K562 (cell line): ENCODE results near the gene CALHM4. TPM values are rescaled to one million over a fixed set of nuclear protein-coding genes. Genes with fewer than 3 reads are reported as not detected.
A peak's percentile ranks its signal among the peaks of the same experiment; 100 is the strongest.

Experiments used
- ATAC-seq: fragments of 200-7000 bp; cut with Tn5 transposase; 3 replicates; pipeline ENCODE4 v1.9.1; 2020; ENCODE audit warnings: moderate library complexity
- BruUV-seq: library from RNA; stranded (reverse); fragments of 400-500 nt; replicated peaks from 2 replicates; lab custom pipeline; 2021; lab: Mats Ljungman, UMichigan
- CTCF ChIA-PET: fragments of 300-600 bp; formaldehyde crosslinking; extraction: SDS; loops from one replicate; lab custom pipeline; 2021; ENCODE audit warnings: low intra/inter-chr PET ratio; lab: Yijun Ruan, JAX
- POLR2A ChIA-PET: fragments of 300-600, 350-650 bp; sonication (Branson Sonifier 250); formaldehyde crosslinking; extraction: SDS; loops from one replicate; lab custom pipeline; 2021; ENCODE audit warnings: antibody characterized with exemption, inconsistent platforms; lab: Yijun Ruan, JAX
- DNase-seq, 4 experiments: peaks; one replicate each; pipeline versions ENCODE4 v3.0.0 to v3.0.0-alpha.2; 2011 to 2018; ENCODE audit warnings: low spot score in 3 of 4, mixed read lengths in 3 of 4; ENCODE audit errors: extremely low read depth in 1 of 4
- FAIRE-seq: peaks from 2 replicates; lab custom pipeline; 2011; peaks lifted over from hg19 to GRCh38; lab: Jason Lieb, UNC
- H2AFZ ChIP-seq: 2 replicates; pipeline ENCODE4 v1.6.0; 2011; ENCODE audit warnings: low read depth, low read length, control low read depth, inconsistent platforms
- H3K27ac ChIP-seq: fragments of 200-600 bp; 3 replicates; pipeline ENCODE4 v1.8.0; 2011; ENCODE audit warnings: low read depth, mild to moderate bottlenecking, control low read depth, inconsistent platforms, low read length, moderate library complexity, mixed read lengths; ENCODE audit errors: extremely low read depth
- H3K27me3 ChIP-seq, 2 experiments: fragments of 300-600 bp in 1 of 2; 2 replicates in 1 of 2; 3 replicates in 1 of 2; pipeline versions ENCODE4 v1.6.0 to v1.8.0; 2011; ENCODE audit warnings: inconsistent platforms in 2 of 2, low read length in 2 of 2, mild to moderate bottlenecking in 1 of 2, mixed read lengths in 1 of 2, moderate library complexity in 1 of 2; ENCODE audit not compliant: control insufficient read depth in 2 of 2, insufficient read depth in 2 of 2
- H3K36me3 ChIP-seq: fragments of 300-600 bp; 3 replicates; pipeline ENCODE4 v1.8.0; 2011; ENCODE audit warnings: mild to moderate bottlenecking, low read length, inconsistent platforms; ENCODE audit not compliant: control insufficient read depth, insufficient read depth
- H3K4me1 ChIP-seq, 2 experiments: fragments of 200-600 bp in 1 of 2; replicated peaks in 1 of 2; 2 replicates in 1 of 2; 3 replicates in 1 of 2; pipeline versions ENCODE4 v1.5.1 to v1.8.0; 2011; ENCODE audit warnings: inconsistent platforms in 2 of 2, low read length in 2 of 2, mild to moderate bottlenecking in 1 of 2, mixed read lengths in 1 of 2, moderate library complexity in 1 of 2; ENCODE audit not compliant: control insufficient read depth in 2 of 2, insufficient read depth in 2 of 2
- H3K4me2 ChIP-seq: 2 replicates; pipeline ENCODE4 v1.6.1; 2011; ENCODE audit warnings: low read length, control low read depth, inconsistent platforms, mixed read lengths; ENCODE audit not compliant: insufficient read depth
- H3K4me3 ChIP-seq: fragments of 200-600 bp; sonication (generic), shearing (Covaris generic); 2 replicates; pipeline ENCODE4 v1.5.1; 2016; ENCODE audit warnings: control low read depth, inconsistent platforms
- H3K79me2 ChIP-seq: fragments of 200-600 bp; 3 replicates; pipeline ENCODE4 v1.8.0; 2011; ENCODE audit warnings: low read length, inconsistent platforms; ENCODE audit not compliant: control insufficient read depth, insufficient read depth
- H3K9ac ChIP-seq, 2 experiments: 2 replicates each; pipeline versions ENCODE4 v1.6.0 to v1.6.1; 2011; ENCODE audit warnings: low read depth in 2 of 2, low read length in 2 of 2, control low read depth in 1 of 2, inconsistent platforms in 1 of 2, mild to moderate bottlenecking in 1 of 2, mixed read lengths in 1 of 2; ENCODE audit not compliant: insufficient read depth in 1 of 2
- H3K9me1 ChIP-seq: one replicate; pipeline ENCODE4 v1.6.0; 2011; ENCODE audit warnings: inconsistent platforms, mild to moderate bottlenecking, low read length, moderate library complexity; ENCODE audit not compliant: control insufficient read depth, insufficient read depth
- H3K9me3 ChIP-seq: replicated peaks from 2 replicates; pipeline ENCODE4 v1.5.1; 2011; ENCODE audit warnings: low read depth, low read length, inconsistent platforms; ENCODE audit not compliant: control insufficient read depth, insufficient read depth
- H4K20me1 ChIP-seq: replicated peaks from 2 replicates; pipeline ENCODE4 v1.6.1; 2011; ENCODE audit warnings: low read length, inconsistent platforms, mixed read lengths; ENCODE audit not compliant: control insufficient read depth, insufficient read depth
- ARID1B ChIP-seq: fragments of 450-650 bp; IDR thresholded peaks from 2 replicates; pipeline ENCODE4 v1.6.1; 2016; ENCODE audit warnings: antibody characterized with exemption, mild to moderate bottlenecking, inconsistent platforms
- CAMTA2 ChIP-seq: fragments of 250-450 bp; sonication (Bioruptor Pico); conservative IDR thresholded peaks from 2 replicates; pipeline ENCODE4 v1.5.1; 2022
- FIP1L1 ChIP-seq: fragments of 200-400 bp; formaldehyde crosslinking; IDR thresholded peaks from 2 replicates; pipeline ENCODE4 v1.6.1; 2018; ENCODE audit warnings: mild to moderate bottlenecking, low read depth, low read length; ENCODE audit not compliant: poor library complexity, severe bottlenecking
- GABPB1 ChIP-seq: sonication (generic); formaldehyde crosslinking; IDR thresholded peaks from 2 replicates; pipeline ENCODE4 v1.8.0; 2022; ENCODE audit warnings: mild to moderate bottlenecking, missing genetic modification reagents
- KDM5B ChIP-seq: fragments of 200-600 bp; sonication (generic); IDR thresholded peaks from 2 replicates; pipeline ENCODE4 v1.6.1; 2012; ENCODE audit warnings: low read depth, mild to moderate bottlenecking, moderate library complexity, low read length, control low read depth, inconsistent platforms; ENCODE audit not compliant: insufficient replicate concordance
- MNT ChIP-seq, 2 experiments: fragments of 450-650 bp; conservative IDR thresholded peaks; 2 replicates each; pipeline ENCODE4 v1.6.1; 2017; ENCODE audit warnings: mild to moderate bottlenecking in 2 of 2, moderate library complexity in 2 of 2
- NCOA6 ChIP-seq: fragments of 450-650 bp; IDR thresholded peaks from 2 replicates; pipeline ENCODE4 v1.6.1; 2017; ENCODE audit warnings: mild to moderate bottlenecking
- RBFOX2 ChIP-seq: fragments of 200-400 bp; formaldehyde crosslinking; IDR thresholded peaks from 2 replicates; pipeline ENCODE4 v1.6.1; 2017; ENCODE audit warnings: low read depth, mild to moderate bottlenecking, low read length, moderate library complexity
- RCOR1 ChIP-seq, 2 experiments: IDR thresholded peaks; 2 replicates each; pipeline ENCODE4 v1.6.1; 2012; ENCODE audit warnings: low read depth in 2 of 2, low read length in 2 of 2, borderline replicate concordance in 1 of 2, improper control_type of control experiment in 1 of 2
- SAP30 ChIP-seq: fragments of 200-600 bp; sonication (generic); IDR thresholded peaks from 2 replicates; pipeline ENCODE4 v1.6.1; 2012; ENCODE audit warnings: borderline replicate concordance, low read depth, mild to moderate bottlenecking, moderate library complexity, low read length, control low read depth, inconsistent platforms; ENCODE audit not compliant: insufficient read depth, poor library complexity, severe bottlenecking
- SMARCA4 ChIP-seq: fragments of 450-650 bp; IDR thresholded peaks from 2 replicates; pipeline ENCODE4 v1.6.1; 2016
- TCF3 ChIP-seq: sonication (generic); formaldehyde crosslinking; IDR thresholded peaks from 2 replicates; pipeline ENCODE4 v1.4.0; 2020; ENCODE audit warnings: mild to moderate bottlenecking, missing genetic modification reagents
- TFAM ChIP-seq: fragments of 250-450 bp; sonication (Bioruptor Pico); conservative IDR thresholded peaks from 2 replicates; pipeline ENCODE4 v1.5.0; 2021; ENCODE audit warnings: mild to moderate bottlenecking, moderate library complexity
- ZNF263 ChIP-seq: sonication (generic); formaldehyde crosslinking; IDR thresholded peaks from 2 replicates; pipeline ENCODE4 v1.8.0; 2022; ENCODE audit warnings: mild to moderate bottlenecking, missing genetic modification reagents, borderline replicate concordance
- ZNF280B ChIP-seq: fragments of 250-450 bp; sonication (Bioruptor Pico); IDR thresholded peaks from 2 replicates; pipeline ENCODE4 v1.5.1; 2021; ENCODE audit warnings: mild to moderate bottlenecking
- ZNF77 ChIP-seq: fragments of 250-450 bp; sonication (Bioruptor Pico); IDR thresholded peaks from 2 replicates; pipeline ENCODE4 v1.5.0; 2020
- WGBS: fragments of 100-300 bp; shearing (Covaris generic); methylation state at CpG from one replicate; pipeline ENCODE4 v1.1.6; 2016; ENCODE audit warnings: low coverage, mixed read lengths; ENCODE audit not compliant: insufficient coverage; ENCODE audit errors: missing lambda C conversion rate; 5-methylcytosine and 5-hydroxymethylcytosine counted together
- in situ Hi-C: fragments of 300-500 bp; cut with MboI; formaldehyde crosslinking; loops from 4 replicates; pipeline ENCODE4 v1.15.0; 2018; ENCODE audit warnings: inconsistent platforms, mixed read lengths
- intact Hi-C: fragments of 100-400 bp; cut with micrococcal nuclease; formaldehyde crosslinking; loops from 2 replicates; pipeline ENCODE4 v1.14.2; 2022
- polyA plus RNA-seq, 8 experiments: library from polyadenylated mRNA; depleted of rRNA in 4 of 8; stranded (reverse) in 5 of 8; unstranded in 3 of 8; fragments of >200 nt; fragmentation: Nextera tagmentation in 2 of 8; fragmentation: Illumina TruSeq in 1 of 8; extraction: Ambion mirVana in 2 of 8; extraction: Trizol in 1 of 8; gene quantifications; 2 replicates each; pipeline versions ENCODE4 v1.2.1 to v1.2.3, GENCODE V29; 2011 to 2014; ENCODE audit warnings: inconsistent platforms in 1 of 8, missing spikeins in 1 of 8
- total RNA-seq, 7 experiments: library from RNA; depleted of rRNA in 6 of 7; stranded (reverse); fragments of >200 nt in 6 of 7; fragmentation: Illumina TruSeq in 2 of 7; extraction: Trizol in 2 of 7; gene quantifications; 2 replicates each; pipeline versions ENCODE4 v1.2.1 to v1.2.3, GENCODE V29; 2011 to 2021; ENCODE audit warnings: low replicate concordance in 1 of 7

The CALHM4 gene
- total and polyA plus RNA-seq, 9 of the 15 experiments (the other 6 are each of a cell fraction or from before 2014, with no cell fraction given) = not detected

GRCh38 chr6:116568821-116569755 lies 15.5 kb downstream of the CALHM4 start:
- ChIA-PET POLR2A (interaction anchor here (1.0 kb wide), 1 partner anchor 18 kb away, joined by 3 read pairs; no protein-coding TSS in a partner anchor), CTCF (no interaction called here)
- DNase-seq = peak in 1 of 4 experiments; percentile 39
- in situ Hi-C loops (no loop called here), intact Hi-C loops (no loop called here)
- Histone ChIP-seq H3K27ac (no peak overlapping the region), H4K20me1 (no peaks in the 10 kb centered on the region), H3K36me3 (peaks cover 8% of the 10 kb centered on the region; the same call in 2 of the 3 replicates), H2AFZ (no peak overlapping the region), H3K4me1 (peaks cover 5 to 22% of the 10 kb centered on the region in 2 experiments), H3K4me3 (no peak overlapping the region), H3K9me1 (no peaks in the 10 kb centered on the region), H3K4me2 (peak overlapping the region; percentile 36; the same call in 1 of the 2 replicates), H3K79me2 (peaks cover 42% of the 10 kb centered on the region), H3K9ac (no peak overlapping the region), H3K9me3 (no peaks in the 10 kb centered on the region), H3K27me3 (no peaks in the 10 kb centered on the region)
- FAIRE-seq = peak; percentile 55
- BruUV-seq = no TSS peak
- ATAC-seq = no peak
- WGBS = 12% methylated on average over 7 of the region's 7 CpGs
- TF ChIP-seq CAMTA2 (no peak), ZNF77 (CRISPR knock-in tag) (no peak), RBFOX2 (no peak), NCOA6 (no peak), SMARCA4 (peak; percentile 51; the same call in 1 of the 2 replicates), ZNF263 (no peak), KDM5B (no peak), FIP1L1 (no peak), SAP30 (no peak), MNT (conservative IDR thresholded peaks at IDR 0.05) (peak in 1 of 2 experiments; percentile 43; a peak in 2 of 4 replicates), TFAM (CRISPR knock-in tag) (no peak), ZNF280B (CRISPR knock-in tag) (no peak), TCF3 (CRISPR knock-in tag) (0 out of 2 replicates have a peak, but pooled peaks have one; percentile 21), ARID1B (peak; percentile 29; the same call in 1 of the 2 replicates), GABPB1 (no peak), RCOR1 (IDR thresholded peaks at IDR 0.05; ENCODE audit: borderline replicate concordance in 1 of 2, low read depth in 2 of 2, low read length in 2 of 2) (0 out of 4 replicates have a peak, but pooled peaks of 1 of the 2 experiments have one; percentile 19)
